Ishikawa (cell line): ENCODE data around the gene PFKM.

Experiments
- MAX ChIP-seq: IDR thresholded peaks from 2 replicates; pipeline ENCODE4 v1.6.1; 2012
- REST ChIP-seq: IDR thresholded peaks from 2 replicates; pipeline ENCODE4 v1.6.1; 2012; ENCODE audit warnings: low read depth, mild to moderate bottlenecking

GRCh38 chr12:48122065-48122834 lies 3.1 kb downstream of the PFKM start:
- no peak for TF ChIP-seq REST
- no peak for TF ChIP-seq MAX
